Smooth muscle cell (in vitro differentiated cells): ENCODE results near the gene WBP2NL. TPM values are rescaled to one million over a fixed set of nuclear protein-coding genes. Genes with fewer than 3 reads are reported as not detected.

Experiments
- DNase-seq: peaks from one replicate; lab custom pipeline; 2025; ENCODE audit not compliant: unreplicated experiment; lab: John Stamatoyannopoulos, UW
- H2AFZ ChIP-seq: fragments of 200-600 bp; sonication (generic); 2 replicates; pipeline ENCODE4 v1.6.0; 2016; ENCODE audit warnings: antibody characterized with exemption, low read depth, mild to moderate bottlenecking
- H3F3A ChIP-seq: fragments of 200-600 bp; sonication (generic); 2 replicates; pipeline ENCODE4 v1.6.0; 2017; ENCODE audit warnings: antibody characterized with exemption, low read depth
- H3K27ac ChIP-seq: fragments of 200-600 bp; sonication (generic); 2 replicates; pipeline ENCODE4 v1.5.1; 2016; ENCODE audit warnings: low read depth, mild to moderate bottlenecking
- H3K27me3 ChIP-seq: fragments of 200-600 bp; sonication (generic); 2 replicates; pipeline ENCODE4 v1.6.1; 2016; ENCODE audit warnings: low read depth, mild to moderate bottlenecking
- H3K36me3 ChIP-seq: fragments of 200-600 bp; sonication (generic); 2 replicates; pipeline ENCODE4 v1.5.1; 2016; ENCODE audit warnings: low read depth
- H3K4me1 ChIP-seq: fragments of 200-600 bp; sonication (generic); 2 replicates; pipeline ENCODE4 v1.5.1; 2016; ENCODE audit warnings: low read depth
- H3K4me2 ChIP-seq: fragments of 200-600 bp; sonication (generic); 2 replicates; pipeline ENCODE4 v1.6.0; 2016; ENCODE audit warnings: mild to moderate bottlenecking
- H3K4me3 ChIP-seq: fragments of 200-600 bp; sonication (generic); 2 replicates; pipeline ENCODE4 v1.5.1; 2016; ENCODE audit warnings: mild to moderate bottlenecking
- H3K79me2 ChIP-seq: fragments of 200-600 bp; sonication (generic); 2 replicates; pipeline ENCODE4 v1.6.0; 2016; ENCODE audit warnings: low read depth, mild to moderate bottlenecking
- H3K9ac ChIP-seq: fragments of 200-600 bp; sonication (generic); 2 replicates; pipeline ENCODE4 v1.6.0; 2016; ENCODE audit warnings: low read depth
- H3K9me3 ChIP-seq: fragments of 200-600 bp; sonication (generic); replicated peaks from 2 replicates; pipeline ENCODE4 v1.5.1; 2016; ENCODE audit warnings: low read depth
- H4K20me1 ChIP-seq: fragments of 200-600 bp; sonication (generic); 2 replicates; pipeline ENCODE4 v1.6.0; 2016; ENCODE audit warnings: low read depth
- WGBS: methylation state at CpG from one replicate; pipeline ENCODE4 v1.1.7; 2016; ENCODE audit warnings: low lambda C conversion rate; 5-methylcytosine and 5-hydroxymethylcytosine counted together
- polyA plus RNA-seq: library from polyadenylated mRNA; unstranded; fragments of >200 nt; fragmentation: Nextera tagmentation; extraction: Ambion mirVana; gene quantifications from 2 replicates; pipeline ENCODE4 v1.2.1, GENCODE V29; 2016
- total RNA-seq: library from RNA; depleted of rRNA; stranded (reverse); fragments of >200 nt; gene quantifications from 2 replicates; pipeline ENCODE4 v1.2.3, GENCODE V29; 2014
- TF ChIP-seq, protein P1 (sequence below): fragments of 200-600 bp; sonication (generic); IDR thresholded peaks from 2 replicates; pipeline ENCODE4 v1.5.1; 2017; ENCODE audit warnings: borderline replicate concordance, mild to moderate bottlenecking, antibody characterized with exemption; ENCODE audit not compliant: insufficient read depth, poor library complexity, severe bottlenecking

WBP2NL gene
- total and polyA plus RNA-seq, 2 experiments from 2014 or later = 0.10 TPM; not detected in 1

DNA sequence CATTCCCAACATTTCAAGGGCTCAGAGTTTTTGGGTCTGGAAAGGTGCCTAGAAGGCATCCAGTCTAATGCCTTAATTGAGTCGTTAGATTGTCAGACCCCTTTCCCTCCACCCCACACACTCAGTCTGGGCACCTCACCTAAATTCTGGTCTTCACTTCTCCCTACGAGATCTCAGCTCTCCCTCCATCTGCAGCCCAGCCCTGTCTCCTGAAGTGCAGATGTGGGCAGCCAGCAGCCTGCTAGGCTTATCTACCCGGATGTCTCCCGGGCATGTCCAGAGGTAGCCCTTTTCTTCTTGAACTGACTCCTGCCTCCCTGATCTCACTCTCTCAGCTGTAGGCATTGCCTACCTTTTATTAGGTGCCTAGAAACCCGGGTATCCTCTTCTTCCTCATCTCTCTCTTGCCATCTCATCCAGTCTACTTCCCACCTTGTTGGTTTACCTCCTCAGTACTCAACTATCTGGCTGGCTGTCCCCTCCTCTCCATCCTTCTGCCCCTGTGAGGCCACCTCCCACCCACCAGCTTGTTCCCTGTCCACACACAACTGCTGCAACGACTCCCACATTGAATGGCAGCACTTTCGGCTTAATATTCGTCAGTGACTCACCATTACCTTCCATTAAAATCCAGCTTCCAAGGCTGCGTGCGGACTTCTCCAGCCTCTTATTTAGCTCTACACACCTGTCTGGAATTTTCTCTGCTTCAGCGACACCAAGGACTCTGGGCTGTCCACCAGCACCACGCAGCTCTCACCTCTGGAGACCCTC lies 23.1 kb upstream of the WBP2NL start:
- Histone ChIP-seq H3F3A (no peaks in the 10 kb centered on the region), H2AFZ (no peak overlapping the region), H3K4me1 (peaks cover 4% of the 10 kb centered on the region), H3K79me2 (no peaks in the 10 kb centered on the region), H3K9ac (no peak overlapping the region), H3K4me2 (peak overlapping the region; percentile 96), H3K36me3 (no peaks in the 10 kb centered on the region), H3K27me3 (peaks cover 37% of the 10 kb centered on the region), H4K20me1 (no peaks in the 10 kb centered on the region), H3K9me3 (no peaks in the 10 kb centered on the region), H3K27ac (no peak overlapping the region), H3K4me3 (no peak overlapping the region)
- 70% methylated on average over 12 of the region's 12 CpGs for WGBS
- DNase-seq = no peak
- TF ChIP-seq, protein P1, sequence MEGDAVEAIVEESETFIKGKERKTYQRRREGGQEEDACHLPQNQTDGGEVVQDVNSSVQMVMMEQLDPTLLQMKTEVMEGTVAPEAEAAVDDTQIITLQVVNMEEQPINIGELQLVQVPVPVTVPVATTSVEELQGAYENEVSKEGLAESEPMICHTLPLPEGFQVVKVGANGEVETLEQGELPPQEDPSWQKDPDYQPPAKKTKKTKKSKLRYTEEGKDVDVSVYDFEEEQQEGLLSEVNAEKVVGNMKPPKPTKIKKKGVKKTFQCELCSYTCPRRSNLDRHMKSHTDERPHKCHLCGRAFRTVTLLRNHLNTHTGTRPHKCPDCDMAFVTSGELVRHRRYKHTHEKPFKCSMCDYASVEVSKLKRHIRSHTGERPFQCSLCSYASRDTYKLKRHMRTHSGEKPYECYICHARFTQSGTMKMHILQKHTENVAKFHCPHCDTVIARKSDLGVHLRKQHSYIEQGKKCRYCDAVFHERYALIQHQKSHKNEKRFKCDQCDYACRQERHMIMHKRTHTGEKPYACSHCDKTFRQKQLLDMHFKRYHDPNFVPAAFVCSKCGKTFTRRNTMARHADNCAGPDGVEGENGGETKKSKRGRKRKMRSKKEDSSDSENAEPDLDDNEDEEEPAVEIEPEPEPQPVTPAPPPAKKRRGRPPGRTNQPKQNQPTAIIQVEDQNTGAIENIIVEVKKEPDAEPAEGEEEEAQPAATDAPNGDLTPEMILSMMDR = no peak

DNA sequence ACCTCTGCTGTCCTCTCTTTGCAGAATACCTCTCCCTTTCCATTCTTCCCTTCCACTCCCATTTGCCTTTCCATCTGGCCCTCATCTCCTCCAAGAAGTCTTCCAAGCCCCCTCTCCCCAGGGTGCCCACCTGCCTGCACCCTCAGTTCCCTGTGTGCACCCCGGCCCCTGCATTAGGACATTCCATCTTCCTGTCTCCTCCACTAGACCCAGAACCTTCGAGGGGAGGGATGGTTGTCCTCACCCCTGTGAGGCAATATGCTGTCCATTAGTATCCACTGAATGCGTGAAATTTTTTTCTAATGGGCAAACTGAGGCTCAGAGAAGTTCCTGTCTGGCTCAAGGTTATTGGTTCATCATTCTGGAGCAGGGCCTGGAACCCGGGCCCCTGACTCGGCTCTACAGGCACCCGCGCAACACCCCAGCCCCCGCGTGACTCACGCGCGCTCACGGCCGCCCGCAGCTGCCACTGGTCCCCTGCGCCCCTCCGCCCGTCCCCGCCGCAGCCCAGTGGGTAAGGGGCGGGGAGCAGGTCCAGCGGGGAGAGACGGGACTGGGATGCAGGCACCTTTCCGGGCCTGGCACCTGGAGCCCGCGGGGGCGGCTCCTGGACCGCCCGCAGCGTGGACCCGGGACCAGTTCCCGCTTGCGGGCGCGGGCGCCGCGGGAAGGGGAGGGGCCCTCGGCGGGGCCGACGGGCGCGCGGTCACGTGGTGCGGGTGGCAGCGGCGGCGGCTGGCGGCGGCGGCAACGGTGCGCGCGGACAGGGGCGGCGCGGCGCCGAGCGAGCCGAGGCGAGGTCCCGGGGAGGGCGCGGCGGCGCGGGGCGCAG lies 22.3 kb upstream of the WBP2NL start:
- peaks cover 4% of the 10 kb centered on the region for H3K4me1 ChIP-seq
- H3K36me3 ChIP-seq = no peaks in the 10 kb centered on the region
- H3K27ac ChIP-seq = no peak overlapping the region
- no peaks in the 10 kb centered on the region for H4K20me1 ChIP-seq
- no peak overlapping the region for H3K9ac ChIP-seq
- no peaks in the 10 kb centered on the region for H3F3A ChIP-seq
- no peaks in the 10 kb centered on the region for H3K9me3 ChIP-seq
- H3K4me2 ChIP-seq = peak overlapping the region; percentile 96
- H3K27me3 ChIP-seq = peaks cover 37% of the 10 kb centered on the region
- DNase-seq = no peak
- 34% methylated on average over 6 of the region's 72 CpGs for WGBS
- no peaks in the 10 kb centered on the region for H3K79me2 ChIP-seq
- peak overlapping the region; percentile 85 for H2AFZ ChIP-seq
- TF ChIP-seq, protein P1 = no peak
- H3K4me3 ChIP-seq = peak overlapping the region; percentile 60

DNA sequence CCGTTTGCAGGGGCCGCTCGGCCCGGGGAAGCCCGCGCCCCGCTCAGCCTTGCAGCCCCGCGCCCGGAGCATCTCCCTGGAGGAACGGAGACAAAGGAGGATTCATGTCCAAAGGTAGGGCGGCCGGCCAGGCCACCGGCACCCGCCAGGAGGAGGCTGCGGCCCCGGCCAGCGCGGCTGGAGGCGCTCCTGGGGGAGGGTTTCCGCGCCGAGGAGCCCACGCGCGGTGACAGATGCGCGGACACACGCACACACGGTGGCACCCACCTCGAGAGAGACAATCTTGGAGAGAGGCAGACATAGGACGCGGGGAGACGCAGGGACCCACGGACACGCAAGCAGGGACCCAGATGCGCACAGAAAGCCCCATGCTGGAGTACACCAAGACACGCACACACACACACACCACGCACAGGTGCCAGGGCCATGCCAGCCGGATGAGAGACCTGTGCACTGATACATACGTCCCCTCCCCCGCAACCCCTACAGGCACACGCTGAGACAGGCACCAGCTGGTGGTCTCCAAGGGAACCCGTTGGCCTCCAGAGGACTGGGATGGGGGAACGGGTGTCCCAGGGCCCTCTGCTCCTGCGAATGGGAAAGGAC lies 21.5 kb upstream of the WBP2NL start:
- no peaks in the 10 kb centered on the region for H3K9me3 ChIP-seq
- TF ChIP-seq, protein P1 = no peak
- H3K27me3 ChIP-seq = peaks cover 35% of the 10 kb centered on the region
- no peaks in the 10 kb centered on the region for H3F3A ChIP-seq
- no peaks in the 10 kb centered on the region for H3K79me2 ChIP-seq
- H4K20me1 ChIP-seq = no peaks in the 10 kb centered on the region
- peaks cover 4% of the 10 kb centered on the region for H3K4me1 ChIP-seq
- peak overlapping the region; percentile 49 for H3K4me3 ChIP-seq
- H3K4me2 ChIP-seq = peak overlapping the region; percentile 88
- H3K36me3 ChIP-seq = no peaks in the 10 kb centered on the region
- 6% methylated on average over 39 of the region's 46 CpGs for WGBS
- peak overlapping the region; percentile 79 for H2AFZ ChIP-seq
- H3K9ac ChIP-seq = no peak overlapping the region
- H3K27ac ChIP-seq = no peak overlapping the region
- DNase-seq = no peak
